Measurements from ENCODE around the gene ZNF333. TPM values are rescaled to one million over a fixed set of nuclear protein-coding genes. Genes with fewer than 3 reads are reported as not detected.

The ZNF333 gene
- polyA plus RNA-seq, 2 donors, result 4.0 to 6.9 TPM

DNA sequence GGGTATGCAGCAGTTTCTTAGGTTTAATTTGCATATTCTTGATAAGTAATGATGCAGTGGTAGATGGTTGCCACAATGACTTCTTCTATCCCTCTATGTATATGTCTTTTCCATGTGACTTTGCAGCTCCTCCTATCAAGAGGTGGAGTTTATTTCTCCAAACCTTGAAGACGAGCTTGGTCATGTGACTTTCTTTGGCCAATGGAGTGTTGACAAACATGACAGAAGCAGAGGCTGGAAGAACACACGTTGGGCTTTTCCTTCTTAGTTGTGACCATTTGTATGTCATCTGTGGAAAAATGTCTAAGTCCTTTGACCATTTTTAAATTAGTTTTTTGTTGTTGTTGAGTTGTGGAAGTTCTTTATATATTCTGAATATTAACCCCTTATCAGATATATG, 32.3 kb downstream of the ZNF333 start:
- Histone ChIP-seq H3K9me3 (ENCODE audit: control insufficient read depth in 2 of 2, insufficient read depth in 1 of 2, low read depth in 1 of 2, low read length in 1 of 2) (peaks cover 20 to 35% of the 10 kb centered on the region in 2 donors), H3K27me3 (ENCODE audit: control insufficient read depth in 1 of 2, insufficient read depth in 2 of 2, low read length in 2 of 2) (no peaks in the 10 kb centered on the region), H3K36me3 (ENCODE audit: control insufficient read depth in 2 of 2, insufficient read depth in 2 of 2, low read length in 1 of 2) (peaks cover 15 to 20% of the 10 kb centered on the region in 2 donors), H3K27ac (ENCODE audit: low read depth in 2 of 2, low read length in 1 of 2) (no peak overlapping the region), H3K4me3 (ENCODE audit: low read depth in 1 of 2, low read length in 2 of 2) (no peak overlapping the region), H3K4me1 (ENCODE audit: control insufficient read depth in 2 of 2, insufficient read depth in 2 of 2, low read length in 1 of 2) (no peaks in the 10 kb centered on the region)
- WGBS, 2 donors, result 82 to 85% methylated on average over 2 of the region's 2 CpGs

DNA sequence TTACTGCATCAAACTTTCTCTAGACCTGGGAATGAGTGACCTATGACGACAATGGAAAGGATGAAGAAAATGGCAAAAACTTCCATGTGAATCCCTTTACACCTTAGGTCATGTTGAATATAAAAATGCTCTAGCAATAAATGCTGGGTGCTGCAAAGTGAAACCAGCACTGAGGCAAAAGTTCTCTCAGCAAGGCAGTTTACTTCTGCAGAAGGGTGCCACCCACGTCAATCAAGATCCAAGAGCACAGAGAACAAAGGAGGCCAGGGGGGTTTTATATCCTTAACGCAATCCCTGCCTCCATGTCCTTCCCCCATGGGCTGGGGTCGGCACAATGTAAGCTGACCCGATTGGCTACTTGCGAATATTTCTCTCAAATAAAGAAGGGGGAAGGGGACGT, 38.7 kb downstream of the ZNF333 start:
- 70 to 76% methylated on average over 7 of the region's 7 CpGs for WGBS, 2 donors
- H3K4me3 ChIP-seq (ENCODE audit: low read depth in 1 of 2, low read length in 2 of 2), result no peak overlapping the region
- H3K27me3 ChIP-seq (ENCODE audit: control insufficient read depth in 1 of 2, insufficient read depth in 2 of 2, low read length in 2 of 2), result no peaks in the 10 kb centered on the region
- H3K27ac ChIP-seq (ENCODE audit: low read depth in 2 of 2, low read length in 1 of 2), result no peak overlapping the region
- H3K9me3 ChIP-seq (ENCODE audit: control insufficient read depth in 2 of 2, insufficient read depth in 1 of 2, low read depth in 1 of 2, low read length in 1 of 2), result peaks cover 11 to 20% of the 10 kb centered on the region in 2 donors
- no peaks in the 10 kb centered on the region for H3K36me3 ChIP-seq (ENCODE audit: control insufficient read depth in 2 of 2, insufficient read depth in 2 of 2, low read length in 1 of 2)
- H3K4me1 ChIP-seq (ENCODE audit: control insufficient read depth in 2 of 2, insufficient read depth in 2 of 2, low read length in 1 of 2), result no peaks in the 10 kb centered on the region

DNA sequence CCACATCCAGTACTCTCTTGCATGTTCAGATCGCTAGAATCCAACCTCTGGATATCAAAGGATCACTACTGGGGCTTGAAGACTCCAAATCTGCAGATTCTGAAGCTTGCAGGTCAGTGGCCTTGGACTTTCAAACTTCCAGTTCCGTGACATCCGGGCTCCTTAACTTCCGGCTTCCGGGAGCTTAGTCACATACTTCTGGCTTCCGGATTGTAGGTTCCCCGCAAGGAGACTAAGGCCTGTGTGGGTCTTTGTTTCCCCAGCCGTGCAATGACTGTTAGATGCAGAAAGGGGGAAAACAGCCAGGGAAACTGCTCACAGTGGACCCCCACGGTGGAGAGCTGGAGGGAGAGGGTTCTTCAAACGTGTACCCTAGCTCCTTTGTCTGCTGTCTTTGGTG, 41.4 kb downstream of the ZNF333 start:
- H3K4me1 ChIP-seq (ENCODE audit: control insufficient read depth in 2 of 2, insufficient read depth in 2 of 2, low read length in 1 of 2), result no peaks in the 10 kb centered on the region
- H3K27me3 ChIP-seq (ENCODE audit: control insufficient read depth in 1 of 2, insufficient read depth in 2 of 2, low read length in 2 of 2), result no peaks in the 10 kb centered on the region
- WGBS, 2 donors, result 61 to 67% methylated on average over 10 of the region's 10 CpGs
- no peak overlapping the region for H3K4me3 ChIP-seq (ENCODE audit: low read depth in 1 of 2, low read length in 2 of 2)
- no peaks in the 10 kb centered on the region for H3K36me3 ChIP-seq (ENCODE audit: control insufficient read depth in 2 of 2, insufficient read depth in 2 of 2, low read length in 1 of 2)
- H3K9me3 ChIP-seq (ENCODE audit: control insufficient read depth in 2 of 2, insufficient read depth in 1 of 2, low read depth in 1 of 2, low read length in 1 of 2), result peaks cover 5 to 6% of the 10 kb centered on the region in 2 donors
- H3K27ac ChIP-seq (ENCODE audit: low read depth in 2 of 2, low read length in 1 of 2), result no peak overlapping the region

DNA sequence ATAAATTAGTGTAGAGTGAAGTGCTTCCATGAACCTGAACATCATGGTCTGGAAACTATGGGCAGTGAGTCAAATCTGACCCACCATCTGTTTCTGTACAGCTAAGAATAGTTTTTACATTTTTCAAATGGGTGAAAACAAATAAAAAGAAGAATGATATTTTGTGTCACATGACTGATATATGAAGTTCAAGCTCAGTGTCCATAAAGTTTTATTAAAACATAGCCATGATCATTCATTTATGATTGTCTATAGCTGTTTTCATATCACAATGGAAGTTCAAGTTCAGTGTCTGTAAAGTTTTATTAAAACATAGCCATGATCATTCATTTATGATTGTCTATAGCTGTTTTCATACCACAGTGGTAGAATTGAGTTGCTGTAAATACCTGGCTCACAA, 42.7 kb downstream of the ZNF333 start:
- Histone ChIP-seq H3K4me3 (ENCODE audit: low read depth in 1 of 2, low read length in 2 of 2) (no peak overlapping the region), H3K4me1 (ENCODE audit: control insufficient read depth in 2 of 2, insufficient read depth in 2 of 2, low read length in 1 of 2) (no peaks in the 10 kb centered on the region), H3K9me3 (ENCODE audit: control insufficient read depth in 2 of 2, insufficient read depth in 1 of 2, low read depth in 1 of 2, low read length in 1 of 2) (peaks cover 0 to 6% of the 10 kb centered on the region in 2 donors), H3K36me3 (ENCODE audit: control insufficient read depth in 2 of 2, insufficient read depth in 2 of 2, low read length in 1 of 2) (no peaks in the 10 kb centered on the region), H3K27me3 (ENCODE audit: control insufficient read depth in 1 of 2, insufficient read depth in 2 of 2, low read length in 2 of 2) (no peaks in the 10 kb centered on the region), H3K27ac (ENCODE audit: low read depth in 2 of 2, low read length in 1 of 2) (no peak overlapping the region)

DNA sequence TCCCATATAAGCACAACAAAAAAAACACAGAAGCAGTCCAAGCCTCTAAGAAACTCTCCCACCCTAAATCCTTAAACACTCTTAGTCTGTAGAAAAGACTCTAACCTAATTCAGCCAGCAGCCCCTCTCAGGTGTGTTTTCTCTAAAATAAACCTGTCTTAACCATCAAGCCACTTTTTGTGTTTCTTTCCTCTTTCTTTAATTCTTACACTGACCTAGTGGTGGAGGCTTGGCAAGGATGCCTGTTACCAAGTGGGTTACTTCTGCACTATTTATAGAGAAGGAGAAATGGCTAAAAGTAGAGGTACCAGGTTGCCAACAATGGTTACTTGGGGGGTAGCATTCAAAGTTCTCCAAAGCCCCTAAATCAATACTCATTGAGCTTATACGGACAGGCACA, 43.7 kb downstream of the ZNF333 start:
- 54 to 63% methylated on average over 1 of the region's 1 CpG for WGBS, 2 donors
- Histone ChIP-seq H3K9me3 (ENCODE audit: control insufficient read depth in 2 of 2, insufficient read depth in 1 of 2, low read depth in 1 of 2, low read length in 1 of 2) (peaks cover 0 to 4% of the 10 kb centered on the region in 2 donors), H3K4me1 (ENCODE audit: control insufficient read depth in 2 of 2, insufficient read depth in 2 of 2, low read length in 1 of 2) (no peaks in the 10 kb centered on the region), H3K27ac (ENCODE audit: low read depth in 2 of 2, low read length in 1 of 2) (no peak overlapping the region), H3K36me3 (ENCODE audit: control insufficient read depth in 2 of 2, insufficient read depth in 2 of 2, low read length in 1 of 2) (no peaks in the 10 kb centered on the region), H3K4me3 (ENCODE audit: low read depth in 1 of 2, low read length in 2 of 2) (no peak overlapping the region), H3K27me3 (ENCODE audit: control insufficient read depth in 1 of 2, insufficient read depth in 2 of 2, low read length in 2 of 2) (no peaks in the 10 kb centered on the region)

DNA sequence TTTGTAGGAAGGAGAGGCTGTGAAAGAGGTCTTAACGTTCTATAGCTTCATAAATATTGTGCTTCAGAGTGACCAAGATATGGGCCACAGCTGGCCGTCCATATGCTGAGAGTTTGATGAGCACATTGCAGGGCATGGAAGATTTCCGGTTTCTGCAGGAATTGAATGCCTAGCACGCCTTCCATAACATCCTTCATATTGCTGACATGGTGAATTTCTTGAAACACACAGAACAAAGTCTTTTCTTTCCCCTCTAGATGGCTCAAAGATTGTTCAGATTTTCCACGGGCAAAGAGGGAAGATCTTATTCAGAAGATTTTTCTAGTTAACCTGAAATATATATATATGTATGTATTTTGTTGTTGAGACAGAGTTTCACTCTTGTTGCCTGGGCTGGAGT, 46.1 kb downstream of the ZNF333 start:
- Histone ChIP-seq H3K27ac (ENCODE audit: low read depth in 2 of 2, low read length in 1 of 2) (no peak overlapping the region), H3K36me3 (ENCODE audit: control insufficient read depth in 2 of 2, insufficient read depth in 2 of 2, low read length in 1 of 2) (no peaks in the 10 kb centered on the region), H3K27me3 (ENCODE audit: control insufficient read depth in 1 of 2, insufficient read depth in 2 of 2, low read length in 2 of 2) (no peaks in the 10 kb centered on the region), H3K4me3 (ENCODE audit: low read depth in 1 of 2, low read length in 2 of 2) (no peak overlapping the region), H3K4me1 (ENCODE audit: control insufficient read depth in 2 of 2, insufficient read depth in 2 of 2, low read length in 1 of 2) (no peaks in the 10 kb centered on the region), H3K9me3 (ENCODE audit: control insufficient read depth in 2 of 2, insufficient read depth in 1 of 2, low read depth in 1 of 2, low read length in 1 of 2) (no peaks in the 10 kb centered on the region)
- WGBS, 2 donors, result 74 to 81% methylated on average over 5 of the region's 5 CpGs

GRCh38 chr19:14746886-14747285, 57.0 kb downstream of the ZNF333 start:
- H3K9me3 ChIP-seq (ENCODE audit: control insufficient read depth in 2 of 2, insufficient read depth in 1 of 2, low read depth in 1 of 2, low read length in 1 of 2), result peaks cover 0 to 5% of the 10 kb centered on the region in 2 donors
- H3K27ac ChIP-seq (ENCODE audit: low read depth in 2 of 2, low read length in 1 of 2), result no peak overlapping the region
- H3K27me3 ChIP-seq (ENCODE audit: control insufficient read depth in 1 of 2, insufficient read depth in 2 of 2, low read length in 2 of 2), result no peaks in the 10 kb centered on the region
- no peaks in the 10 kb centered on the region for H3K4me1 ChIP-seq (ENCODE audit: control insufficient read depth in 2 of 2, insufficient read depth in 2 of 2, low read length in 1 of 2)
- no peaks in the 10 kb centered on the region for H3K36me3 ChIP-seq (ENCODE audit: control insufficient read depth in 2 of 2, insufficient read depth in 2 of 2, low read length in 1 of 2)
- no peak overlapping the region for H3K4me3 ChIP-seq (ENCODE audit: low read depth in 1 of 2, low read length in 2 of 2)
- WGBS, 2 donors, result 78 to 87% methylated on average over 4 of the region's 4 CpGs

DNA sequence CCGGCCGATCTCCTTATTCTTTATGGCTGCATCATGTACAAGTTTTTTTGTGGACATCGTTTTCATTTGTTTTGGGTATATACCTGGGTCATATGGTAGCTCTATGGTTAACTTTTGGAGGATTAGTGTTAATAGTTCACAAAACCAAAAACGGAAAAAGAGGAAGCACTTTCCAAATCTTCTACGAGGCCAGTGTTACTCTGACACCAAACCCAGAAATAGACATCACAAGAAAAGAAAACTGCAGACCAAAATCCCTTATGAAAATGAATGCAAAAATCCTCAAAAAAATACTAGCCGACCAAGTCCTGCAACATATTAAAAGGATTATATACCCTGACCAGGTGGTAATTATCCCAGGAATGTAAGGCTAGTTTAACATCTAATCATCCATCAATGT, 58.8 kb downstream of the ZNF333 start:
- Histone ChIP-seq H3K4me3 (ENCODE audit: low read depth in 1 of 2, low read length in 2 of 2) (no peak overlapping the region), H3K36me3 (ENCODE audit: control insufficient read depth in 2 of 2, insufficient read depth in 2 of 2, low read length in 1 of 2) (no peaks in the 10 kb centered on the region), H3K9me3 (ENCODE audit: control insufficient read depth in 2 of 2, insufficient read depth in 1 of 2, low read depth in 1 of 2, low read length in 1 of 2) (no peaks in the 10 kb centered on the region), H3K4me1 (ENCODE audit: control insufficient read depth in 2 of 2, insufficient read depth in 2 of 2, low read length in 1 of 2) (no peaks in the 10 kb centered on the region), H3K27me3 (ENCODE audit: control insufficient read depth in 1 of 2, insufficient read depth in 2 of 2, low read length in 2 of 2) (no peaks in the 10 kb centered on the region), H3K27ac (ENCODE audit: low read depth in 2 of 2, low read length in 1 of 2) (no peak overlapping the region)
- 75 to 84% methylated on average over 6 of the region's 6 CpGs for WGBS, 2 donors

GRCh38 chr19:14758816-14759215, 69.0 kb downstream of the ZNF333 start:
- peak overlapping the region; percentile 7 to 33 for H3K4me3 ChIP-seq (ENCODE audit: low read depth in 1 of 2, low read length in 2 of 2)
- 30 to 31% methylated on average over 16 of the region's 16 CpGs for WGBS, 2 donors
- H3K9me3 ChIP-seq (ENCODE audit: control insufficient read depth in 2 of 2, insufficient read depth in 1 of 2, low read depth in 1 of 2, low read length in 1 of 2), result peaks cover 0 to 2% of the 10 kb centered on the region in 2 donors
- H3K27ac ChIP-seq (ENCODE audit: low read depth in 2 of 2, low read length in 1 of 2), result no peak overlapping the region
- no peaks in the 10 kb centered on the region for H3K4me1 ChIP-seq (ENCODE audit: control insufficient read depth in 2 of 2, insufficient read depth in 2 of 2, low read length in 1 of 2)
- H3K36me3 ChIP-seq (ENCODE audit: control insufficient read depth in 2 of 2, insufficient read depth in 2 of 2, low read length in 1 of 2), result no peaks in the 10 kb centered on the region
- no peaks in the 10 kb centered on the region for H3K27me3 ChIP-seq (ENCODE audit: control insufficient read depth in 1 of 2, insufficient read depth in 2 of 2, low read length in 2 of 2)

- 48 to 62% methylated on average over 5 of the region's 5 CpGs for WGBS, 2 donors
- no peaks in the 10 kb centered on the region for H3K4me1 ChIP-seq (ENCODE audit: control insufficient read depth in 2 of 2, insufficient read depth in 2 of 2, low read length in 1 of 2)
These were observed 71.8 kb downstream of the ZNF333 start for GRCh38 chr19:14761607-14762006.

More at GRCh38 chr19:14761607-14762006, 71.8 kb downstream of the ZNF333 start:
- H3K4me3 ChIP-seq (ENCODE audit: low read depth in 1 of 2, low read length in 2 of 2), result no peak overlapping the region
- no peak overlapping the region for H3K27ac ChIP-seq (ENCODE audit: low read depth in 2 of 2, low read length in 1 of 2)
- no peaks in the 10 kb centered on the region for H3K9me3 ChIP-seq (ENCODE audit: control insufficient read depth in 2 of 2, insufficient read depth in 1 of 2, low read depth in 1 of 2, low read length in 1 of 2)
- no peaks in the 10 kb centered on the region for H3K36me3 ChIP-seq (ENCODE audit: control insufficient read depth in 2 of 2, insufficient read depth in 2 of 2, low read length in 1 of 2)
- no peaks in the 10 kb centered on the region for H3K27me3 ChIP-seq (ENCODE audit: control insufficient read depth in 1 of 2, insufficient read depth in 2 of 2, low read length in 2 of 2)

Data from esophagus (tissue), 2 donors.